GM12892 (cell line): Measurements from ENCODE around the gene OSTF1.

Experiments used
- POLR2A ChIP-seq: IDR thresholded peaks from 2 replicates; pipeline ENCODE4 v1.6.1; 2011; ENCODE audit warnings: low read depth, low read length, control low read depth
- POLR2AphosphoS5 ChIP-seq: IDR thresholded peaks from 2 replicates; pipeline ENCODE4 v1.6.1; 2011; ENCODE audit warnings: low read depth, low read length, control low read depth
- TAF1 ChIP-seq: IDR thresholded peaks from 2 replicates; pipeline ENCODE4 v1.6.1; 2011; ENCODE audit warnings: low read depth, mild to moderate bottlenecking, control low read depth, low read length, borderline replicate concordance

DNA sequence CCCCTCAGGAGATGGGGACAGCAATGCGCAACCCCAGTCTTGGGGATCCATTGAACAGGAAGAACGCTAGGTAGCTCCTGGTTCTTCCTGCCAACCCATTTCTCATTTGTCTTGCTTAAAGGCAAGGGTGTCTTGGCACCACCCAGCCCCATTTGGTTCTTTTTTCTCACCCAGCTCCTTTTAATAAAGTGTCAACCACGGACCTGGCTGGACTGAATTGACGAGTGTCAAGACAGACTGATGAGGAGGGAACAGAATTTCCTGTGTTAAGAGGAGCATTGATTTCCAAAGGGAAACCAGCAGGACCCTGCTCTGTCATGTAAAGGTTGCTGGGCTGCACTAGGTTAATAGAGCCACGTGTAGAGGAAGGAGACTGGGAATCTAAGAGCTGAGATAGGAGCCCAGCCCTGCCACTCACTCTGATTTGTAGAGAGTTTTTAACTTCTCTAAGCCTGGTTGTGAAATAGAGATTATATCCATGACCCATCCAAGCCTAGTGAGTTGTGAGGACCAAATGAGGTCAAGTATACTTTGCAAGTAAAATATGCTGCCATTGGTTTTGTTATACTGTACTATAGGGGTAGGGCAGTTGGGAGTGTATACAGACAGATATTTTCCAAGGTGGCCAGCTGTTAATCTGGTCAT lies 33.7 kb downstream of the OSTF1 start:
- TF ChIP-seq POLR2A (no peak), POLR2AphosphoS5 (no peak), TAF1 (no peak)
